Stimulated activated CD8-positive, alpha-beta memory T cell treated with anti-CD3 and anti-CD28 coated beads, Interleukin-2, amount 100 ng/mL, for 1 hour (primary cell): ENCODE results near the gene LRRC3B.

Experiments
- DNase-seq, 2 donors: peaks; one replicate each; pipeline ENCODE4 v3.0.0-alpha.2; 2020; ENCODE audit warnings: low read depth in 2 of 2

LRRC3B gene

GRCh38 chr3:26708501-26708900 lies 85.9 kb downstream of the LRRC3B start:
- no peak for DNase-seq

GRCh38 chr3:26712211-26713026 lies 89.8 kb downstream of the LRRC3B start:
- DNase-seq = no peak

GRCh38 chr3:26713091-26713490 lies 90.5 kb downstream of the LRRC3B start:
- no peak for DNase-seq

- no peak for DNase-seq
These were observed 91.9 kb downstream of the LRRC3B start for GRCh38 chr3:26714485-26714884.

- DNase-seq = no peak
These were observed 92.9 kb downstream of the LRRC3B start for GRCh38 chr3:26715431-26715830.

GRCh38 chr3:26718315-26718714 lies 95.7 kb downstream of the LRRC3B start:
- no peak for DNase-seq

- DNase-seq = no peak
These were observed 96.6 kb downstream of the LRRC3B start for GRCh38 chr3:26719134-26719533.

- DNase-seq = no peak
These were observed 98.5 kb downstream of the LRRC3B start for GRCh38 chr3:26721047-26721446.

GRCh38 chr3:26731843-26732242 lies 109.3 kb downstream of the LRRC3B start:
- DNase-seq = no peak

GRCh38 chr3:26750263-26750662 lies 127.7 kb downstream of the LRRC3B start:
- DNase-seq = no peak

- DNase-seq = no peak
These were observed 129.9 kb downstream of the LRRC3B start for GRCh38 chr3:26752466-26752865.

- DNase-seq = no peak
These were observed 130.5 kb downstream of the LRRC3B start for GRCh38 chr3:26753095-26753494.

- no peak for DNase-seq
These were observed 135.4 kb downstream of the LRRC3B start for GRCh38 chr3:26757978-26758377.
